ENCODE results near the gene PPFIA2.

Gene PPFIA2

DNA sequence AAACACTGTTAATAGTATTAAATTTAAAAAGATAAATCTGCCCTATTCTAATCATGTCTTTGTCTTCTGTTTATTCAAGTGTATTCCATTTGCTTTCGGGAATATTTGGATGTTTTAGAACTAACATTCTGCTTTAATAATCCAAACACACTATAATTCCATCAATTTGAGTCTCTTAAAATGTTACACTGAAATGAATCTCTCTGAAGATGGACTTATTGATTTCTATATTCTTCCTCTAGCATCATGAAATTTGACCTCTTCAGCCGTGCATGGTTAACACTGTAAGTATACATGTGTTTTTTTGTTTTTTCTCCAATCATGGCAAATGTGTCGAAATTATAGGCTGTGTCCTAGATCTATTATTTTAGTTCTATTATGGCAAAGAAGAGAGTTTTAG, 342.1 kb downstream of the PPFIA2 start:
- no peak for DNase-seq

DNA sequence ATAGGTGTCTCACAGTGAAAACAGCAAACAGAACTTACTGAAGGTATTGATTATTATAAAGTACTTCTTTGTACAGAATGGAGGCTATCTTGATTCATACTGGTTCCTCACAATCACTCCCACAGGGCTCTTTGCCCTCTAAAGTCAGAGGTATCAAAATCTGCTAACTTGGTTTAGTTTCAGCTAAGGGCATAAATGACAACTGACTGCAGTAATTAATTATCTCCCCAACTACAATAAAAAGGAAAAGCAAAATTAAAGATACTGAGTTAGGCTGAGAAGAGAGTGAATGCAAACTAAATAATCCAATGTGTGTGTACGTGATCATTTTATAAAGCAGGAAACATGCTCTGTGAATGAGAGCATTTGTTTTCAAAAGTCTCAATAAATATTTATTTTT, 342.6 kb downstream of the PPFIA2 start:
- no peak for DNase-seq

- no peak for DNase-seq
These were observed 344.7 kb downstream of the PPFIA2 start for GRCh38 chr12:81414441-81414840.

DNA sequence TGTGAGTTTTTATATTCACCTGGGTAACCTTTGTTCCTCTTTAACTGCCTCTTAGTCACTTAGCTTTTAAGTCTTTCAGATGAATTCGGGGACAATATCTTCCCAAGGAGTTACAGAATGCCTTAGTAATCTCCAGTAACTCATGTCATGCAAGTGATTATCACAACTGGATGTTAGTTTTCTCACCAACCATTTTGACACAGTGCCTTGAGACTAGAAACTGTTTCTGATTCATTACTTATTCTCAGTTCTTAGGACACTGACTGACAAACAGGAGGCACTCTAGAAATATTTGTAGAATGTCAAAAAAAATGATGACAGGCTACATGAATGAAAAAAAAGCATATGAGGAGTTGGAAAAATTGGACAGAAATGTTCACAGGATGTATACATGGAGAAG, 346.2 kb downstream of the PPFIA2 start:
- DNase-seq, result no peak

DNA sequence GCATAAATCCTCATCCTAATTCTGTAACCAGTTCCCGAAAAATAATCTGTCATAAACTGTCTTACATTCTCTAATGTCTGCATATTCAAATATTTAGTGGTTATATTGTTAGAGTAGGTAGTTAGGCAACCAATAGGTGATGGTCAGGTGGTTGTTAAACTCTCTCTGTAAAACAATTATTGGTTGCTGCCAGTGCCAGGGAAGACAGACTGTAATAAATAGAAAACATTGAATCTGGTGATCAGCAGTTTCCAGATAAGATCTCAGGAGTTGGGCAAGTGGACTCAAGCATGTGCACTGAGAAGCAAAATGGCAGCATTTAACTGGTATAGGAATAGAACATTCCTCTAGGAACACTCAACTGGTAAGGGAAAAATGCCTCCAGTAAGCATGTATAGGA, 355.8 kb downstream of the PPFIA2 start:
- DNase-seq, result no peak

DNA sequence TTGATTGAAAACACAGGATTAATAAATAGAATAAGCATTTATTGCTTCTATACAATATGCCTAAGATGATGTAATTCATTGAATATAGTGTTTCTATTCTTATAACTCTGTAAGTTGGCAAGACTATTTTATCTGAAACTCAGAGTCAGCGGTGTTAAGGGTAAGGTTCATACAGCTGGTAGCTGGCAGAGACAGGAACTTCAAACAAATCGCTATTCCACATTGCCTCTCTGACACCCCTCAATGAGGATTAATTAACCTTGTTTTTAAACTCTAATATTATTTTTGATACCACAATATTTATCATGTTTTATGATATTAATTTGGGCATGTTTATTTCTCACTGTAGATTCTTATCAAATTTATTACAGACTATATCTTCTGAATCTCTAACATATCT, 357.9 kb downstream of the PPFIA2 start:
- DNase-seq, result no peak

DNA sequence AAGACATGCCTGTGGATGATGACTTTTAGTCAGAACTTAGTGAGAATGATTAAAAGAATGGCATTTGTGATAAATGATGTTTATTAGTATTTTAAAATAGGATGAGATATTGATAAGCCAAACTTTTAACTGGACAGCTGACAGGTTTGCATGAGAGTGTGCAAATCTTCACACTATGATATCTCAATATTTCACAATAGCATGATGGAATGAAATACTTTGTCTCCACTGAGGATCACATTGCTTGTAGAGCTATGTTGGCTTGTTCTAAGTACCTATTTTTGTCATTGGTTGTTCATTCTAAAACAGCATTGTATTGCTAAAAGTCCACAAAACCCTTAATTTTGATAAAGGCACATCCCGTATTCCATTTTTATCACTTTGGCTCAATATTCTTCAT, 359.1 kb downstream of the PPFIA2 start:
- DNase-seq, result no peak

DNA sequence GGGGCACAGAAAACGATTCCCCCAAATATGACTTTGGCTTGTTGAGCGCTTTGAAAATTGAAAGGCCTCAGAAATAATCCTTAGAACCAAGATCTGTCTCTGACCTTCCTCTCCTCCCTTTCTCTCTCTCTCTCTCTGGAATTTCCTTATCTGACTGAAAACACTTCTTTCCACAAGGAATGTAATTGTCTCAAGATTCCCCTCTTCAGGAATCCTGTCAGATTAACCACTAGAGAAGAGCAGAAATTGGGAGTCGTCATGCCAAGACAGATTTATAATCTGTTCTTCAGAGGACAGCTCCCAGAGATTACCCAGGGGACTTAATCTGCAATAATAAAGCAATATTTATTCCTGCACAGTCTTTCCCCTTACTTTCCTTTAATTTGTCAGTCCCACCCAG, 363.7 kb downstream of the PPFIA2 start:
- no peak for DNase-seq

DNA sequence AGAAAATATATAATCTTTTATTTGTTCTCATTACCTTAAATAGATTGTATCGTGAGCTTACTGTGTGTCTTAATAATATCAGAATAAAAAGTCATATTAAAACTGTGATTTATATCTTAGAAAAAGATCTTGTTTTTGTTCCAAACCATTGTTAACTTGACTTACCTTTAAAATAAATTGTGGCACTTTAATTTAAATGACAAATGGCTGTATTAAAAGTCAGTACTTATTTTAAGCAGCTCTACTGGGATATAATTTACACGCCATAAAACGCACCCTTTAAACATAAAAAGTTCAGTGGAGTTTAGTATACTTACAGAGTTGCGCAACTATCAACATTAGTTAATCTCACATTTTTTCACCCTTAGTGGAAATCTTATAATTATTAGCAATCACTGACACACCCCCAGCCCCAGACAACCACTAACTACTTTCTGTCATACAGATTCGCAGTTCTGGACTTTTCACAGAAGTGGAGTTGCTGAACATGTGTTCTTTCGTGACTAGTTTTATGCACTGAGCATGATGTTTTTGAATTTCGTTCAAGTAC, 369.5 kb downstream of the PPFIA2 start:
- no peak for DNase-seq

GRCh38 chr12:81386101-81386500, 373.0 kb downstream of the PPFIA2 start:
- no peak for DNase-seq

GRCh38 chr12:81381951-81382350, 377.2 kb downstream of the PPFIA2 start:
- DNase-seq, result no peak

DNA sequence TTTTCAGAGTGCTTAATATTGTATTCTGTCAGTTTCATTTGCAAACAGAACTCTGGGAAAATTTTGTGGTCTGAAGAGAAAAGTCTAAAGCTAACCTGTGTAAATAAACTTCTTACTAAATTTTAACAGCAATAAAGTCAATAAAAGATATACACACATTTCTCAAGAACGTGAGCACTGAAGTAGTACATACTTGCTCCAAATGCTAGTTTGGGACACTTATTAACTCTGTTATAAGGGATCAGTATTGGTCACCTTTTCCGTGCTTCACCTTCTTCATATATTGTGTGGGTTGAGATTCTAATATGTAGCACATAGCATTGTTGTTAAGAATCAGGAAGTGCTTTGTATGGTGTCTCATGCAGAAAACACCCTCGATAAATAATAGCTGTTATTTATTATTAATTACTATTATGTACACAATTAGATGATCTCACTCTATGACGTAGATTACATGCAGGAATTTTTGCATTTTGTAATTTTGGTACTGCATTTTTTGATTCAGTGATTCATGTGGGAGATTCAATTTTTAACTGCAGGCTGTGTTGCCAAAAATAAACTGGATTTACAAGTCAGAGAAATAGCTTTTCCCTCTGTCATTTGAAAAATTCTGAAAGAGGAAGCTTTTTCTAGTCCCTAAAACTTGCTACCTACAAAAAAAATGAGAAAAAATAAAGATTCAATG, 380.4 kb downstream of the PPFIA2 start:
- no peak for DNase-seq

DNA sequence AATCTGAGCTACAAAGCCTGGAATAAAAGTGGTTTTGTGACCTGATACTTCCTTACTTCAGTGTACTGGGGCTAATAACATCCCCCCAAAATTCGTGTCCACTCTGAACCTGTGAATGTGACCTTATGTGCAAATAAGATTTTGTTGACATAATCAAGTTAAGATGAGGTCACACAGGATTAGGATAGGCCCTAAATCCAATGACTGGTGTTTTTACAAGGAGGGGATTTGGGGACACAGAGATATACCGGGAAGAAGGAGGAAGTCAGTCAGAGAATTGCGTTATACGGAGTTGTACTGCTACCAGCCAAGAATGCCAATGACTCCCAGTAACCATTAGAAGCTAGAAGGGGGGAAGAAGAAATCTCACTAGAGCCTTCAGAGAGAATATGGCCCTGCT, 381.4 kb downstream of the PPFIA2 start:
- no peak for DNase-seq

- DNase-seq, result no peak
These were observed 383.2 kb downstream of the PPFIA2 start for GRCh38 chr12:81375969-81376368.

DNA sequence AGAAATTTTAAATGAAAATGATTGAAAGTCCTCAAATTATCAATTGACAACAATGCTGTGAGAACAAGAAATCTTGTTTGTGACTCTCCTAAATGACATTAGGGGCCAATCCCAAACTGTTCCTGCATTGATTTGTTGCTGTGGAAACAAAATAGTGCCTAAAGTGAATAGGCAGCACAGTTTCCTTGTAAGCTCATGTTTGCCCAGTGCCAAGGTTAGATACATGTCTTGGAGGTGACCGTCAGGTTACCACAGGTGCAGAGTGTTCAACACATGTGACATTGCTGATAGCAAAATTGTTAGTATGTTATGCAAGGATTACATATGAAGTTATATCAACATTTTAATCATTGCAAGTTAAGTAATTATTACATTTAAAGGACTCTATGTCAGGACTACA, 388.7 kb downstream of the PPFIA2 start:
- no peak for DNase-seq

DNA sequence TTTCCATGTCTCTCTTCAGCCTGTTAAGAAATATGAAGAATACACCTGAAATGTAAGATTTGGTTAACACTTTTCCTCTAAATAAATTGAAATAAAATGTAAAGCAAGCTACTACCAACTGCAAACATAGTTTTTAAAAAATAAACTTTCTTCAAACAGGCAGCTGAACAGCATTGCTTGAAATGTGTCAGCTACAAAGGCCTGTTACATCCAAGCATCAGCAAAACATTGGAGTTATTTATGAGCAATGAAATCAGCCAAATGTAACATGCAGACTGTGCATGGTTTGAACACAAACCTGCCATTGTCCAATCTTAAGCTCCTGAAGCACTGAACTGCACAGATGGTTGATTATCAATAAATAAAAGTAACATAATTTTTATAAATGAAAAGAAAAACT, 390.0 kb downstream of the PPFIA2 start:
- DNase-seq, result no peak

DNA sequence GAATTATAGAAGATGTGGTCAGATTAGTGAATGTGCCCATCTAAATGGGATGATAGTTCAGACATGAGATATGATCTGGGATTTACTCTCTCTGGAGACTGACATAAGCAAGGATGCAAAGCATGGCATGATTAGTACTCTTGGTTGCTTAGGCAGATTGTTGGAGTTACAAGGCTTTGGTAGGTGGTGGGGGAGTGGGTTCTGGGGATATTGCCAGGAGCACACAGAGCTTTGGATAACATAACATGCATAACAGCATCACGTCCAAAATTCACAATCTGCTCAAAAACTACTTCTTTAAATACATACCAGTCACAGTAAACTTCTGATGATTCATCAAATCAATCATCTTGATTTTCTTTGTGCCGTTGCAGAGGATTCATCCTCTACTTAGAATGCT, 393.9 kb downstream of the PPFIA2 start:
- DNase-seq, result no peak

DNA sequence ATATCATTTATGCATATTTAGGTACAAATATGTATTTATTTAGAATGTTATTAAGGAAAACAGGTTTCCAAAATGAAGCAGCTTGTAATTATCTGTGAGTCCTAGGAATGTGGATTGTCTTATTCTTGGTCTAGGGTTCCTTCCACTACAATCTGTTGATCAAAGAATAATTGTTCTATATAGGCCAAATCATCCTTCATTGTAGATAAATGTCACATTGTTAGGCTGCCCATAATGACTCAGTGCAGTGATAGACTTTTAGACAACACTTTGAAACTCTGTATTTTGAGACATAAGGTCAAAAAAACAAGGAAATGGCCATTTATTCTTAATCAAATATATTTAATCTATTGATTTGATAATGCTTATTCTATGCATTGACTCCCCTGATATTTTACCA, 398.2 kb downstream of the PPFIA2 start:
- DNase-seq, result no peak

GRCh38 chr12:81359736-81360135, 399.4 kb downstream of the PPFIA2 start:
- DNase-seq, result no peak

GRCh38 chr12:81354327-81354932, 404.7 kb downstream of the PPFIA2 start:
- DNase-seq, result no peak

DNA sequence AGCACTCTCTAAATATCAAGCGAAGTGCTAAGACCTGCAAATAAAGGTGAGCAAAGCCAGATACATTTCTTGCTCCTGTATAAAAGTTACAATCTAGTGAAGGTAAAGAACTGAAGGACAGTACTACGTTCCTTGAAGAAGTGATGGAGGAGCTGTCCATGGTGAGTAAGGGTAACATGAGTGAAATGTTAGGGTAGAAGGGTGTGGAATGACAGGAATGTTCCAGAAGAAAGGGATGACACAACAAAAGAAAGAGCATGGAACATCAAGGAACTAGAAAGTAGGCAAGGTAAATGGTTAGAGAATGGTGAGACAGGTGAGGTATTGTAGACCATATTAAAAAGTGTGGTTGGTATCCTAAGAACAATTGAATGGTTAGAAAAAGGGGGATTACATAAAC, 408.8 kb downstream of the PPFIA2 start:
- DNase-seq, result no peak

DNA sequence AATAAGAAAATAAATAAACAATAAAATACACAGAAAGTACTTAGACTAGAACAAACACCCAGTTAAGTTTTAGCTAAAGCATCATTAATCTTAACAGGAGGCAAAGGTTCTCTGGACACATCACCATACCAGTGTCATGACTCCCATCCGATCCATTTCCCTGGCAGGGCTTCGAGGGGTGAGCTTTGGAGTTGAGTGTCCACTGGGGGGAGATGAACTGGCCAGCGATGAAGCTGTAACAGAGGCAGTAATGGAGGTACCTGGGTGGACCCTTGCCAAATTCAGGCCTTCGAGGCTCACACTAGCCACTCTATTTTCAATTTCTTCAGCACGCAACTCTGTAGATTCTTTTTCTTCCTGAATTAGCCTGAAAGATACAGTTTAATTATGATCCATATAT, 411.7 kb downstream of the PPFIA2 start:
- DNase-seq, result no peak

DNA sequence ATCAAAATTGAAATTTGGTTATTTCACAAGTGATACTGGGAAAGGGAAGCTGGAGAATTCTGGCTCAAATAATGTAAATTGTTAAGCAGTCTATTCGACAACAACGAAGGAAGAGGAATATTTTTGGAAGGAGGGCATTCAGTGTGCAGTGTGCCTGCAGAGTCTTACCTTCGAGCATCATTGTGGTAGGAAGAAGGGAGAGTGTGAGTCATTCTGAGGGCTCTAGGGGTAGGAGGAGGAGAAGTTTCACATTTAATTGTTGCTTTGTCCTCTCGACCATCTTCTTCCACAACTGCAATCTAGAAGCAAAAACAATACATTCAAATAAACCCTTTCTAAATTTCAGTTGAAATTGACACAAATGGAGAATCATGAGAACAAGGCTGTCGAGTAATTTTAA, 418.2 kb downstream of the PPFIA2 start:
- no peak for DNase-seq

DNA sequence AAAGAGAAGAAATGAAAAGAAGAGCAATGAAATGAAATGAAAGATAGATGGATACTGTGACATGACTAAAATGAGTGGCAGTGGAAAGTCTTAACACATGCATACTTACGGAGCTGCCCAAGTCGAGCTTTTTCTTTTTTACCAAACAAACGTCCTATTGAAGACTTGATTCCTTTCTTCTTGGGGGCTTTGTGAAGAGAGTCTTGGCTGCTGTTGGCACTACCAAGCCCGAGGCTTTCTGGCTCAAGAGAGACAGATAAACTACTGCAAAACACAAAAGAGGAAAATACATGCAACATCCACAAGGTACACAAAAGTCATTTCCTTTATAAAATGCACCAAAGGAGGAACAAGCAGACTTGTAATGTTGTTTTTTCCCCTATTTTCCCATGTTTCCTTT, 420.1 kb downstream of the PPFIA2 start:
- DNase-seq, result no peak

GRCh38 chr12:81337886-81338285, 421.3 kb downstream of the PPFIA2 start:
- no peak for DNase-seq

Measured in CD4-positive, alpha-beta T cell treated with Interleukin-15 for 1 hour (primary cell).